ACC112 (cell line): ENCODE data around the gene MBP.

ENCODE experiments used
- H2AFZ ChIP-seq: fragments of 200-600 bp; sonication (generic); one replicate; pipeline ENCODE4 v1.6.0; 2017; ENCODE audit warnings: antibody characterized with exemption, low read length; ENCODE audit not compliant: unreplicated experiment
- H3K27ac ChIP-seq: fragments of 200-600 bp; sonication (generic); 2 replicates; pipeline ENCODE4 v1.5.1; 2014; ENCODE audit warnings: low read depth, mild to moderate bottlenecking, antibody characterized with exemption, low read length, moderate library complexity
- H3K27me3 ChIP-seq: fragments of 200-600 bp; sonication (generic); 2 replicates; pipeline ENCODE4 v1.6.1; 2014; ENCODE audit warnings: mild to moderate bottlenecking, antibody characterized with exemption, low read length, moderate library complexity, mixed read lengths; ENCODE audit not compliant: insufficient read depth
- H3K36me3 ChIP-seq: fragments of 200-600 bp; sonication (generic); 2 replicates; pipeline ENCODE4 v1.6.1; 2016; ENCODE audit warnings: mild to moderate bottlenecking, antibody characterized with exemption, low read length, moderate library complexity, mixed read lengths; ENCODE audit not compliant: insufficient read depth
- H3K4me1 ChIP-seq: fragments of 200-600 bp; sonication (generic); one replicate; pipeline ENCODE4 v1.6.1; 2016; ENCODE audit warnings: low read length, mixed read lengths; ENCODE audit not compliant: insufficient read depth, unreplicated experiment, control insufficient read depth
- H3K4me3 ChIP-seq: fragments of 200-600 bp; sonication (generic); 2 replicates; pipeline ENCODE4 v1.5.1; 2014; ENCODE audit warnings: mild to moderate bottlenecking, low read depth, low read length
- H3K79me2 ChIP-seq: fragments of 200-600 bp; sonication (generic); one replicate; pipeline ENCODE4 v1.6.0; 2016; ENCODE audit warnings: low read length; ENCODE audit not compliant: control insufficient read depth, unreplicated experiment, insufficient read depth

Gene MBP

GRCh38 chr18:77039196-77040130 is 93.1 kb downstream of the MBP start:
- Histone ChIP-seq H2AFZ (no peak overlapping the region), H3K79me2 (no peaks in the 10 kb centered on the region), H3K27me3 (no peaks in the 10 kb centered on the region), H3K36me3 (no peaks in the 10 kb centered on the region), H3K4me3 (no peak overlapping the region), H3K4me1 (peaks cover 8% of the 10 kb centered on the region), H3K27ac (no peak overlapping the region)

- H3K79me2 ChIP-seq = no peaks in the 10 kb centered on the region
Observed at GRCh38 chr18:77038182-77038858, 94.3 kb downstream of the MBP start.

GRCh38 chr18:77037567-77037966 is 95.0 kb downstream of the MBP start:
- Histone ChIP-seq H3K79me2 (no peaks in the 10 kb centered on the region), H2AFZ (no peak overlapping the region), H3K4me1 (peaks cover 8% of the 10 kb centered on the region), H3K36me3 (no peaks in the 10 kb centered on the region), H3K4me3 (no peak overlapping the region), H3K27me3 (no peaks in the 10 kb centered on the region), H3K27ac (no peak overlapping the region)

More at GRCh38 chr18:77038182-77038858, 94.3 kb downstream of the MBP start:
- H3K4me1 ChIP-seq = peaks cover 8% of the 10 kb centered on the region
- no peak overlapping the region for H3K4me3 ChIP-seq
- H3K27me3 ChIP-seq = no peaks in the 10 kb centered on the region
- no peak overlapping the region for H3K27ac ChIP-seq
- no peaks in the 10 kb centered on the region for H3K36me3 ChIP-seq
- no peak overlapping the region for H2AFZ ChIP-seq

GRCh38 chr18:77035380-77036187 is 97.0 kb downstream of the MBP start:
- Histone ChIP-seq H3K27ac (peak overlapping the region; percentile 60), H3K36me3 (no peaks in the 10 kb centered on the region), H3K79me2 (no peaks in the 10 kb centered on the region), H3K4me1 (peaks cover 8% of the 10 kb centered on the region), H2AFZ (peak overlapping the region; percentile 53), H3K27me3 (no peaks in the 10 kb centered on the region), H3K4me3 (peak overlapping the region; percentile 62)

- Histone ChIP-seq H2AFZ (no peak overlapping the region), H3K27me3 (no peaks in the 10 kb centered on the region), H3K27ac (no peak overlapping the region), H3K36me3 (no peaks in the 10 kb centered on the region), H3K4me3 (no peak overlapping the region), H3K79me2 (no peaks in the 10 kb centered on the region), H3K4me1 (peaks cover 8% of the 10 kb centered on the region)
Observed at GRCh38 chr18:77033575-77033974, 99.0 kb downstream of the MBP start.

- Histone ChIP-seq H3K27me3 (no peaks in the 10 kb centered on the region), H3K36me3 (no peaks in the 10 kb centered on the region), H3K4me3 (no peak overlapping the region), H3K27ac (no peak overlapping the region), H3K79me2 (no peaks in the 10 kb centered on the region), H3K4me1 (peaks cover 8% of the 10 kb centered on the region), H2AFZ (no peak overlapping the region)
Observed at GRCh38 chr18:77032181-77032701, 100.3 kb downstream of the MBP start.

GRCh38 chr18:77031662-77032061 is 100.9 kb downstream of the MBP start:
- no peak overlapping the region for H2AFZ ChIP-seq
- H3K4me1 ChIP-seq = peaks cover 8% of the 10 kb centered on the region
- no peak overlapping the region for H3K27ac ChIP-seq
- H3K36me3 ChIP-seq = no peaks in the 10 kb centered on the region
- H3K79me2 ChIP-seq = no peaks in the 10 kb centered on the region
- no peaks in the 10 kb centered on the region for H3K27me3 ChIP-seq
- no peak overlapping the region for H3K4me3 ChIP-seq

- Histone ChIP-seq H3K27ac (no peak overlapping the region), H2AFZ (no peak overlapping the region), H3K4me3 (no peak overlapping the region), H3K79me2 (no peaks in the 10 kb centered on the region), H3K36me3 (no peaks in the 10 kb centered on the region), H3K4me1 (peaks cover 4% of the 10 kb centered on the region), H3K27me3 (no peaks in the 10 kb centered on the region)
Observed at GRCh38 chr18:77030201-77030600, 102.4 kb downstream of the MBP start.

GRCh38 chr18:77025831-77026363 is 106.7 kb downstream of the MBP start:
- no peak overlapping the region for H3K4me3 ChIP-seq
- no peaks in the 10 kb centered on the region for H3K36me3 ChIP-seq
- no peak overlapping the region for H3K27ac ChIP-seq
- no peaks in the 10 kb centered on the region for H3K79me2 ChIP-seq
- H3K27me3 ChIP-seq = no peaks in the 10 kb centered on the region
- H3K4me1 ChIP-seq = no peaks in the 10 kb centered on the region
- no peak overlapping the region for H2AFZ ChIP-seq

GRCh38 chr18:77025123-77025522 is 107.5 kb downstream of the MBP start:
- Histone ChIP-seq H3K79me2 (no peaks in the 10 kb centered on the region), H3K36me3 (no peaks in the 10 kb centered on the region), H2AFZ (no peak overlapping the region), H3K27me3 (no peaks in the 10 kb centered on the region), H3K4me3 (no peak overlapping the region), H3K4me1 (no peaks in the 10 kb centered on the region), H3K27ac (no peak overlapping the region)
